Muscle of leg (tissue), 11 donors: ENCODE data around the gene MPRIP. TPM values are rescaled to one million over a fixed set of nuclear protein-coding genes. Genes with fewer than 3 reads are reported as not detected.
"Not testable (repeated sequence)": the region's sequence is repeated elsewhere in the genome, so short reads cannot be mapped to it uniquely, and the experiment has no call there.

Experiments
- DNase-seq: peaks from one replicate; pipeline ENCODE4 v3.0.0; 2013
- H3K27ac ChIP-seq: one replicate; pipeline ENCODE4 v1.5.1; 2013; ENCODE audit warnings: mild to moderate bottlenecking, low read length, control low read depth
- H3K27me3 ChIP-seq: one replicate; pipeline ENCODE4 v1.6.1; 2013; ENCODE audit warnings: low read length; ENCODE audit not compliant: control insufficient read depth, insufficient read depth
- H3K36me3 ChIP-seq: one replicate; pipeline ENCODE4 v1.6.1; 2013; ENCODE audit warnings: low read length; ENCODE audit not compliant: control insufficient read depth, insufficient read depth
- H3K4me1 ChIP-seq: one replicate; pipeline ENCODE4 v1.6.1; 2013; ENCODE audit warnings: low read length; ENCODE audit not compliant: control insufficient read depth, insufficient read depth
- H3K4me3 ChIP-seq: one replicate; pipeline ENCODE4 v1.5.1; 2013; ENCODE audit warnings: low read length, control low read depth
- H3K9me3 ChIP-seq: replicated peaks from 2 replicates; pipeline ENCODE4 v1.6.1; 2013; ENCODE audit warnings: low read depth, low read length; ENCODE audit not compliant: control insufficient read depth
- WGBS: methylation state at CpG from one replicate; pipeline ENCODE4 v1.1.5; 2013; ENCODE audit warnings: missing lambda C conversion rate; ENCODE audit not compliant: insufficient coverage; 5-methylcytosine and 5-hydroxymethylcytosine counted together
- polyA plus RNA-seq, 8 donors: library from polyadenylated mRNA; unstranded; fragments of 120-200 nt; gene quantifications; one replicate each; pipeline versions ENCODE4 v1.2.1 to v1.2.3, GENCODE V29; 2013; ENCODE audit warnings: inconsistent platforms in 1 of 8, low replicate concordance in 1 of 8; ENCODE audit not compliant: insufficient read length in 8 of 8, insufficient read depth in 1 of 8
- total RNA-seq: library from RNA; stranded (reverse); fragments of 120-200 nt; gene quantifications from one replicate; pipeline ENCODE4 v1.2.4, GENCODE V29; 2013

MPRIP gene
- total and polyA plus RNA-seq, 9 donors: 144 to 211 (median 198) TPM

- 40% methylated on average over 1 of the region's 11 CpGs for WGBS
- Histone ChIP-seq H3K27ac (peak overlapping the region; percentile 72), H3K4me1 (peaks cover 19% of the 10 kb centered on the region), H3K9me3 (no peaks in the 10 kb centered on the region), H3K4me3 (no peak overlapping the region), H3K27me3 (no peaks in the 10 kb centered on the region), H3K36me3 (peaks cover 27% of the 10 kb centered on the region)
- DNase-seq: peak; percentile 51
Measured at GRCh38 chr17:17191346-17191792, 149.1 kb downstream of the MPRIP start.

GRCh38 chr17:17191961-17192381 lies 149.7 kb downstream of the MPRIP start:
- Histone ChIP-seq H3K36me3 (peaks cover 23% of the 10 kb centered on the region), H3K4me1 (peaks cover 15% of the 10 kb centered on the region), H3K9me3 (no peaks in the 10 kb centered on the region), H3K4me3 (no peak overlapping the region), H3K27me3 (no peaks in the 10 kb centered on the region), H3K27ac (peak overlapping the region; percentile 72)
- DNase-seq: no peak
- WGBS: 71% methylated on average over 6 of the region's 10 CpGs

- 83% methylated on average over 2 of the region's 5 CpGs for WGBS
- H3K36me3 ChIP-seq, H3K27me3 ChIP-seq, H3K4me3 ChIP-seq, H3K27ac ChIP-seq, DNase-seq, H3K9me3 ChIP-seq: not testable (repeated sequence)
- H3K4me1 ChIP-seq: peaks cover 10% of the 10 kb centered on the region
Measured at GRCh38 chr17:17195466-17195865, 153.2 kb downstream of the MPRIP start.

GRCh38 chr17:17196776-17197175 lies 154.5 kb downstream of the MPRIP start:
- Histone ChIP-seq H3K4me3 (no peak overlapping the region), H3K36me3 (peaks cover 4% of the 10 kb centered on the region), H3K27me3 (no peaks in the 10 kb centered on the region), H3K4me1 (peaks cover 5% of the 10 kb centered on the region), H3K27ac (no peak overlapping the region), H3K9me3 (no peaks in the 10 kb centered on the region)
- no peak for DNase-seq

GRCh38 chr17:17198281-17198680 lies 156.0 kb downstream of the MPRIP start:
- H3K4me1 ChIP-seq: peaks cover 3% of the 10 kb centered on the region
- no peak overlapping the region for H3K27ac ChIP-seq
- H3K9me3 ChIP-seq: no peaks in the 10 kb centered on the region
- H3K4me3 ChIP-seq: no peak overlapping the region
- no peaks in the 10 kb centered on the region for H3K27me3 ChIP-seq
- no peak for DNase-seq
- H3K36me3 ChIP-seq: peaks cover 18% of the 10 kb centered on the region
- 100% methylated on average over 1 of the region's 1 CpG for WGBS

- no peaks in the 10 kb centered on the region for H3K9me3 ChIP-seq
- no peak overlapping the region for H3K27ac ChIP-seq
- H3K4me1 ChIP-seq: peaks cover 19% of the 10 kb centered on the region
- WGBS: 59% methylated on average over 6 of the region's 7 CpGs
- peaks cover 20% of the 10 kb centered on the region for H3K36me3 ChIP-seq
- H3K4me3 ChIP-seq: no peak overlapping the region
- DNase-seq: no peak
- no peaks in the 10 kb centered on the region for H3K27me3 ChIP-seq
Measured at GRCh38 chr17:17200311-17200710, 158.1 kb downstream of the MPRIP start.

- H3K4me3 ChIP-seq: no peak overlapping the region
- DNase-seq: peak; percentile 45
- no peak overlapping the region for H3K27ac ChIP-seq
- peaks cover 20% of the 10 kb centered on the region for H3K36me3 ChIP-seq
- H3K9me3 ChIP-seq: no peaks in the 10 kb centered on the region
- WGBS: 40% methylated on average over 1 of the region's 5 CpGs
- no peaks in the 10 kb centered on the region for H3K27me3 ChIP-seq
- H3K4me1 ChIP-seq: peaks cover 24% of the 10 kb centered on the region
Measured at GRCh38 chr17:17200831-17201230, 158.6 kb downstream of the MPRIP start.

- no peaks in the 10 kb centered on the region for H3K9me3 ChIP-seq
- no peak overlapping the region for H3K27ac ChIP-seq
- peaks cover 20% of the 10 kb centered on the region for H3K36me3 ChIP-seq
- H3K27me3 ChIP-seq: no peaks in the 10 kb centered on the region
- H3K4me3 ChIP-seq: no peak overlapping the region
- peaks cover 25% of the 10 kb centered on the region for H3K4me1 ChIP-seq
- no peak for DNase-seq
- 92% methylated on average over 8 of the region's 10 CpGs for WGBS
Measured at GRCh38 chr17:17201271-17201670, 159.0 kb downstream of the MPRIP start.

GRCh38 chr17:17201907-17202306 lies 159.7 kb downstream of the MPRIP start:
- H3K4me1 ChIP-seq: peaks cover 25% of the 10 kb centered on the region
- no peak for DNase-seq
- no peaks in the 10 kb centered on the region for H3K9me3 ChIP-seq
- H3K4me3 ChIP-seq: no peak overlapping the region
- peaks cover 20% of the 10 kb centered on the region for H3K36me3 ChIP-seq
- no peak overlapping the region for H3K27ac ChIP-seq
- no peaks in the 10 kb centered on the region for H3K27me3 ChIP-seq
- 88% methylated on average over 1 of the region's 8 CpGs for WGBS

GRCh38 chr17:17203173-17203730 lies 161.0 kb downstream of the MPRIP start:
- Histone ChIP-seq H3K4me3 (no peak overlapping the region), H3K27me3 (no peaks in the 10 kb centered on the region), H3K36me3 (peaks cover 20% of the 10 kb centered on the region), H3K9me3 (no peaks in the 10 kb centered on the region), H3K4me1 (peaks cover 25% of the 10 kb centered on the region), H3K27ac (no peak overlapping the region)
- DNase-seq: no peak
- 80% methylated on average over 15 of the region's 15 CpGs for WGBS
